Right lobe of liver (tissue), 6 donors: Measurements from ENCODE around the gene ELAPOR1. TPM values are rescaled to one million over a fixed set of nuclear protein-coding genes. Genes with fewer than 3 reads are reported as not detected.

Experiments used
- ATAC-seq, 4 donors: fragments of 200-7000 bp; cut with Tn5 transposase; one replicate each; pipeline ENCODE4 v1.9.1; 2020; ENCODE audit warnings: mild to moderate bottlenecking in 4 of 4, moderate library complexity in 4 of 4
- DNase-seq, 3 donors: peaks; one replicate each; pipeline ENCODE4 v3.0.0-alpha.2; 2020
- H3K27ac ChIP-seq, 3 donors: fragments of 200-600 bp; one replicate each; pipeline ENCODE4 v1.8.0; 2022
- H3K27me3 ChIP-seq, 2 donors: fragments of 200-600 bp; one replicate each; pipeline ENCODE4 v1.8.0; 2022
- H3K36me3 ChIP-seq, 4 donors: fragments of 200-600 bp; sonication (generic) in 1 of 4; one replicate each; pipeline versions ENCODE4 v1.5.1 to v1.8.0; 2017 to 2022; ENCODE audit warnings: control low read depth in 1 of 4
- H3K4me1 ChIP-seq, 4 donors: fragments of 200-600 bp; sonication (generic) in 1 of 4; one replicate each; pipeline versions ENCODE4 v1.5.1 to v1.8.0; 2017 to 2022; ENCODE audit warnings: control low read depth in 1 of 4
- H3K4me3 ChIP-seq, 3 donors: fragments of 200-600 bp; one replicate each; pipeline ENCODE4 v1.8.0; 2022
- H3K9me3 ChIP-seq, 4 donors: fragments of 200-600 bp; sonication (generic) in 1 of 4; one replicate each; pipeline versions ENCODE4 v1.5.1 to v1.8.0; 2017 to 2022; ENCODE audit warnings: control low read depth in 1 of 4
- CTCF ChIP-seq, 4 donors: fragments of 200-600 bp in 3 of 4; fragments of 450-650 bp in 1 of 4; IDR thresholded peaks; one replicate each; pipeline versions ENCODE4 v1.5.1 to v1.8.0; 2016 to 2022; ENCODE audit warnings: antibody characterized with exemption in 4 of 4, mild to moderate bottlenecking in 2 of 4
- POLR2A ChIP-seq: fragments of 450-650 bp; IDR thresholded peaks from one replicate; pipeline ENCODE4 v1.6.1; 2017; ENCODE audit warnings: antibody characterized with exemption, mild to moderate bottlenecking
- WGBS: methylation state at CpG from one replicate; pipeline ENCODE4 v1.1.6; 2018; ENCODE audit warnings: low coverage, low lambda C conversion rate; ENCODE audit not compliant: insufficient coverage; ENCODE audit errors: missing lambda C conversion rate; 5-methylcytosine and 5-hydroxymethylcytosine counted together
- intact Hi-C, 2 donors: fragments of 100-400 bp; cut with DNase I; formaldehyde crosslinking; loops; one replicate each; pipeline versions ENCODE4 v1.11.2 to v1.14.1; 2022
- total RNA-seq, 6 experiments: library from RNA; depleted of rRNA in 2 of 6; stranded (reverse); fragments of >200 nt in 2 of 6; fragmentation: NEBNext Ultra II Directional in 3 of 6; extraction: Animal tissue kit (Norgen Biotek cat#: 25700) in 3 of 6; gene quantifications; one replicate each; pipeline versions ENCODE4 v1.1.0 to v1.2.4, GENCODE V29; 2016 to 2023
- donor health status: DM: no; HTN: yes; CAD: no.
- donor health status: DM: no; HTN: no; CAD: no.
- donor health status: DM: no; HTN: no; CAD: no.
- donor health status: DM: no; HTN: yes; CAD: no.
- donor health status: DM: no; HTN: yes; CAD: no.

The ELAPOR1 gene
- total RNA-seq, 6 experiments from 2014 or later: 0.16 to 1.2 (median 0.22) TPM

- no peak for TF ChIP-seq POLR2A
- no peak for TF ChIP-seq CTCF (IDR thresholded peaks at IDR 0.05)
- Histone ChIP-seq H3K4me3 (no peak overlapping the region), H3K4me1 (peaks cover 0 to 25% (median 8%) of the 10 kb centered on the region in 4 donors), H3K9me3 (no peaks in the 10 kb centered on the region), H3K27ac (peak overlapping the region; percentile 6 to 44 (median 44)), H3K27me3 (no peaks in the 10 kb centered on the region), H3K36me3 (no peaks in the 10 kb centered on the region)
- WGBS: 17% methylated on average over 3 of the region's 7 CpGs
- intact Hi-C loops: no loop called here
- peak; percentile 52 to 63 (median 56) for ATAC-seq
- DNase-seq: peak in 1 of 3 donors; percentile 29
Measured at GRCh38 chr1:109134423-109134822, 20.5 kb downstream of the ELAPOR1 start.

GRCh38 chr1:109135940-109136339, 22.0 kb downstream of the ELAPOR1 start:
- no peak overlapping the region for H3K4me3 ChIP-seq
- no peaks in the 10 kb centered on the region for H3K9me3 ChIP-seq
- no peak overlapping the region for H3K27ac ChIP-seq
- no peaks in the 10 kb centered on the region for H3K36me3 ChIP-seq
- WGBS: 92% methylated on average over 3 of the region's 3 CpGs
- DNase-seq (no peak), ATAC-seq (no peak)
- H3K4me1 ChIP-seq: peaks cover 0 to 25% (median 8%) of the 10 kb centered on the region in 4 donors
- no peaks in the 10 kb centered on the region for H3K27me3 ChIP-seq
- TF ChIP-seq CTCF (IDR thresholded peaks at IDR 0.05): no peak
- no peak for TF ChIP-seq POLR2A
- intact Hi-C loops: no loop called here

- no peak for ATAC-seq
- H3K36me3 ChIP-seq: no peaks in the 10 kb centered on the region
- intact Hi-C loops: no loop called here
- 76% methylated on average over 6 of the region's 6 CpGs for WGBS
- no peak overlapping the region for H3K27ac ChIP-seq
- no peak for TF ChIP-seq POLR2A
- TF ChIP-seq CTCF (IDR thresholded peaks at IDR 0.05): no peak
- H3K27me3 ChIP-seq: no peaks in the 10 kb centered on the region
- H3K9me3 ChIP-seq: no peaks in the 10 kb centered on the region
- H3K4me3 ChIP-seq: no peak overlapping the region
- peaks cover 0 to 25% (median 8%) of the 10 kb centered on the region in 4 donors for H3K4me1 ChIP-seq
- no peak for DNase-seq
Measured at GRCh38 chr1:109136766-109137165, 22.9 kb downstream of the ELAPOR1 start.

GRCh38 chr1:109137958-109138357, 24.0 kb downstream of the ELAPOR1 start:
- Histone ChIP-seq H3K9me3 (no peaks in the 10 kb centered on the region), H3K27ac (no peak overlapping the region), H3K4me3 (no peak overlapping the region), H3K4me1 (peaks cover 0 to 25% (median 8%) of the 10 kb centered on the region in 4 donors), H3K36me3 (no peaks in the 10 kb centered on the region), H3K27me3 (no peaks in the 10 kb centered on the region)
- WGBS: 94% methylated on average over 2 of the region's 3 CpGs
- intact Hi-C loops: no loop called here
- no peak for TF ChIP-seq CTCF (IDR thresholded peaks at IDR 0.05)
- TF ChIP-seq POLR2A: no peak
- no peak for ATAC-seq
- DNase-seq: no peak

GRCh38 chr1:109138358-109138757, 24.4 kb downstream of the ELAPOR1 start:
- ATAC-seq: peak in 3 of 4 donors; percentile 36 to 48 (median 44)
- Histone ChIP-seq H3K9me3 (no peaks in the 10 kb centered on the region), H3K27ac (no peak overlapping the region), H3K27me3 (no peaks in the 10 kb centered on the region), H3K36me3 (no peaks in the 10 kb centered on the region), H3K4me3 (no peak overlapping the region), H3K4me1 (peaks cover 0 to 25% (median 8%) of the 10 kb centered on the region in 4 donors)
- TF ChIP-seq POLR2A (no peak), CTCF (IDR thresholded peaks at IDR 0.05) (no peak)
- intact Hi-C loops: no loop called here
- 75% methylated on average over 3 of the region's 3 CpGs for WGBS
- peak in 1 of 3 donors; percentile 69 for DNase-seq
